ENCODE results near the gene LRRC45.

The LRRC45 gene

DNA sequence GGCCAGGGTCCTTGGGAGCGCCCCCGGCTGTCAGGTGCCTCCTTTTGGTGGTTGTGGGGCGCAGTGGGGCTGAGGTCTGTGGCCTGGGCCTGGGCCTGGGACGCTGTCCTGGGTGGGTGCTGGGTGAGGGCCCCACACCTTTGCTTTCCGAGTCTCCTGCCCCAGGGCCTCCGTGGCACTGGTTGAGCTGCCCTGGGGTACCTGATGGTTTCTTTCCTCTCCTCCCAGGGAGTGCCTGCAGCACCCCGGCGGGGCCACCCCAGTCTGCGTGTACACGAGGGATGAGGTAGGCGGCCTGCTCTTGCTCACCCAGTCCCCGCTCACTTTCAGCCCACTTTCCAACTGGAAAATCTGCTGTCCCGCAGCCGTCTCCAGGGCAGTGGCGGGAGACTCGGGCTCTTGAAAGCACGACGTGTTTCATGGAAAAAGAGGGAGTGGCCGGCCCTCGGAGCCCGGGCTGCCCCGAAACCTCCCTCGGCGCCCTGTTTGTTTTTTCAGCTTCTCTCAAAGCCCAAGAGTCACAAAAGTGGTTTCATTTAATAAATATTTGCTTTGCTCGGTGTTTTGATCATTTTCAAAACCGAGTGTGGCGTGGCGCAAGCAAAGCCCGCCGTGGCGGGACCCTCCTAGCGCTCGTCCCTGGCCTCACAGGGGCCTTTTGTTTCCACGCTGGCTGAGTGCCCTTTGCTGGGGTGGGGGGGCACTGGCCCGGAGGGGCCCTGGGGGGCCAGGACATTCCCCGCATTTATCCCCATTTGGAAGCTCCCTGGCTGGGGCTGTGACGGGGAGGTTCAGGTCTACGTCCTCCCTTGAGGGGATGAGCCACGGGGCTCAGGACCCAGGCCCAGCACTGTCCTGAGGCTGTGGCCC is 28.3 kb upstream of the LRRC45 start:
- DNase-seq = no peak

DNA sequence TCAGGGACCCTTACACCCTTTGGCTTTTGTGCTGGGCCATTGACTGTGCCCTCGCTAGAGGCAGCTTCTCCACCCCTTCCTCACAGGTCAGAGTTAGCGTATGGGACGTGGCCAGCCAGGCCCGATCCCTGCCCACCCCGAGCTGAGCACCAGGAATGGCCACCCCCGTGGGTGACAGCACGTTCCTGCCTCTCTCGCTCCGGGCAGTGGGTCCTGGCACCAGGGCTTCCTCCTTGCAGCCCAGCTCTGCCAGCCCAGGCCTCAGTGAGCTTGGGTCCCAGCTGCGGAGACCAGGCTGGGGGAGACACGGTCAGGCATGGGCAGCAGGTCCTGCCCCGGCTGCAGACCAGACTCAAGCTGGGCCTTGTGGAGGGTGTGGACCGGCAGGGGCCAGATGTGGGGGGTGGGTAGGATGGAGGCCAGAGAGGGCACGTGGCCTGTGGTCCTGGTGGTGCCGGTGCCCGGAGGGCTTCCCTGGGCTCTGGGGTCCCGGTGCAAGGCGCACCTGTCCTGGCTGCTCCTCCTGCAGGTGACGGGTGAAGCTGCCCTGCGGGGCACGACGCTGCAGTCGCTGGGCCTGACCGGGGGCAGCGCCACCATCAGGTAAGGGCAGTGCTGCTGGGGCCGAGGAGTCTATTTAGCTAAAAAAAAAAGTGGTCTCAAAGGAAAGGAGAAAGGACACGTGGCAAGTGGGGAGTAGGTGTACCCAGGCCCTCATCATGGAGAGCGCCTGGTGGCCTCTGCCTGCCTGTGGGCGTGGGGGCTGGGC is 27.5 kb upstream of the LRRC45 start:
- no peak for DNase-seq

DNA sequence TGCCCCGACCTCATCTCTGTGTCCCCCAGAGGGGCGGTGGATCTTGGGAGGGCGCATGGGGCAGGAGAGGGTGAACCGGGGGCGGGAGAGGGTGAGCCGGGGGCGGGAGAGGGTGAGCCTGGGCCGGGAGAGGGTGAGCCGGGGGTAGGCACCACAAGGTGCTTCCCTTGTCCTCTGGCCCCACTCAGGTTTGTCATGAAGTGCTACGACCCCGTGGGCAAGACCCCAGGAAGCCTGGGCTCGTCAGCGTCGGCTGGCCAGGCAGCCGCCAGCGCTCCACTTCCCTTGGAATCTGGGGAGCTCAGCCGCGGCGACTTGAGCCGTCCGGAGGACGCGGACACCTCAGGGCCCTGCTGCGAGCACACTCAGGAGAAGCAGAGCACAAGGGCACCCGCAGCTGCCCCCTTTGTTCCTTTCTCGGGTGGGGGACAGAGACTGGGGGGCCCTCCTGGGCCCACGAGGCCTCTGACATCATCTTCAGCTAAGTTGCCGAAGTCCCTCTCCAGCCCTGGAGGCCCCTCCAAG is 26.8 kb upstream of the LRRC45 start:
- no peak for DNase-seq

DNA sequence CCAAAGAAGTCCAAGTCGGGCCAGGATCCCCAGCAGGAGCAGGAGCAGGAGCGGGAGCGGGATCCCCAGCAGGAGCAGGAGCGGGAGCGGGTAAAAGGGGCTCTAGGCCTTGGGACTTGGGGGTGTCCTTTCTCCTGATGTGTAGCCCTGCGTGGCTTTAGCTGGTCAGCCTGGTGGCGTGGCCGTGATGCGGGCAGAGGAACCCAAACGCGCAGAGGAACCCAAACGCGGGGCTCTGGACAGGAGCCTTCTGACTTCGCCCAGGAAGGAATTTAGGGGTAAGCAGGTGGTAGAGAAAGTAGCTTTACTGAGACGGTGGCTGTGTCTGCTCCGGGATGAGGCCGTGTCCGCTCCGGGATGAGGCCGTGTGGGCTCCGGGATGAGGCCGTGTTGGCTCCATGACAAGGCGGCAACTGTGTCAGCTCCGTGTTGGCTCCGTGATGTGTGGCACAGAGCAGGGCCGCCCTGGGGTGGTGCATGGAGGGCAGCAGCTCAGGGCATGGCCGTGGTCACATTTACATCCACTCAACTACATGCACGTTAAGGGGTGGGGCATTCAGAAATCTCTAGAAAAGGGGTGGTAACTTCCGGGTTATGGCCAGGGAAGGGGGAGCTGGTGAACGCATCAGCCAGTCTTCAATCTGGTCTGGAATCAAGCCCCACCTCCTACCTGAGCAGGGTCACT is 26.2 kb upstream of the LRRC45 start:
- DNase-seq = no peak

DNA sequence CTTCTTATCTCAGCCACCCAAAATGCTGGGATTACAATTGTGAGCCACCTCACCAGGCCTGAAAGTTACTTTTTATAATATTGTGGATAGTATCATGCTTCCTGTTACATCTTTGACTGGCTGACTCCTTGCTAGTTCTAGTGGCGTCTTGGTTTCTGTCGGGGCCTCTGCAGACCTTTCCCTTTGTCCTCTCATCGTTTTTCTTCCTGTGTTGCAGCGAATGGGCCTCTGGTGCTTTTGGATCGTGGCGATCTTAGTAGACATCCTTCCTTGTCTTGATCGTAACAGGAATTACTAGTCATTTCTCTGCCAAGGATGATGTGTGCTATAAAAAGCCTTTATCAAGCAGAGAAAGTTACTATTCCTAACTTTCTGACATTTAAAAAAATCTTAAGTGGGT is 24.9 kb upstream of the LRRC45 start:
- DNase-seq = no peak

DNA sequence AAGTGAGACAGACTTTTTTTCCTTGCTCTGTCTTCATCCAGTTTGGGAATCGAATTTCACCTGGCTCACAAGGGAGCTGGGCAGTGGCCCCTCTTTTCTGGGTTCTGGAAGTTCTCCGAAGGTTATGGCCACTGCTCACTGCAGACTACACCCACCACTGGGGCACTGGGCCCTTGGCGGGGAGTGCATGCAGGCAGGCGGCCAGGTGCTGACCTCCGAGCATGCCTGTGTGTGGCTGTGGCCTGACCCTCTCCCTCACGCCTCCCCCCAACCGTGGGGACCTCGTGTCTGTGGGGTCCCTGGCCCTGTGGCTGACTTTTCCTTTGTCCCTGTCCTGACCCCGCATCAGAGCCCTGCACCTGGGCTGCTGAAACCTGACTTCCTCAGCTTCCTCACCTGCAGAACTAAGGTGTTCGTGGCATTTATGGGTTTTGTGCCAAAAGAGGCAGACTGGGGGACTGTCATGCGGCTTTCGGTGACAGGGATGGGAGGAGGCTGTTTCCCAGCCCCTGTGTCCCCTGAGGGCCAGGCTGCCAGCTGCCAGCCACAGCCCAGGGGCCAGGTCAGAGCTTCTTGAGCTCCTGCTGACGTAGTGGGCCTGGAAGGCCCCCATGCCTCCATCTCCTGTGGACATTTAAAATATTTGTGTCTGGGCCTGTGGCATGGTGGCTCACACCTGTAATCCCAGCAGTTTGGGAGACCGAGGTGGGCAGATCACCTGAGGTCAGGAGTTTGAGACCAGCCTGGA is 24.2 kb upstream of the LRRC45 start:
- no peak for DNase-seq

DNA sequence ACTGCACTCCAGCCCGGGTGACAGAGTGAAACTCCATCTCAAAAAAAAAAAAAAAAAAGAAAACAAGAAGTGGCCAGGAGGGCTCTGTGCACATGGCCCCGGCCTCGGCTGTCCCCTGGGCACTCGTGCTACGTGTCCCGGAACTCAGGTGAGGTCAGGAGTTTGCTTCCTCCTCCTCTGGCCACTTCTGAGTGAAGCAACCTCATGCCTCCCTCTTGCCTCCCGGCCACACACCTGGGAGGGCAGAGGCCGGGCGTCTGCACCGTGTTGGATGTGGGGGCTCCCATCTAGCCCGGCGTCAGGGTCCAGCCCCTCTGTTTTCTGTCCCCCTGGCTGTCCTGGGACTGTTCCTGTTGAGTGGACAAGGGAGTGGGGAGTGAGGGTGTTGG is 23.5 kb upstream of the LRRC45 start:
- no peak for DNase-seq

DNA sequence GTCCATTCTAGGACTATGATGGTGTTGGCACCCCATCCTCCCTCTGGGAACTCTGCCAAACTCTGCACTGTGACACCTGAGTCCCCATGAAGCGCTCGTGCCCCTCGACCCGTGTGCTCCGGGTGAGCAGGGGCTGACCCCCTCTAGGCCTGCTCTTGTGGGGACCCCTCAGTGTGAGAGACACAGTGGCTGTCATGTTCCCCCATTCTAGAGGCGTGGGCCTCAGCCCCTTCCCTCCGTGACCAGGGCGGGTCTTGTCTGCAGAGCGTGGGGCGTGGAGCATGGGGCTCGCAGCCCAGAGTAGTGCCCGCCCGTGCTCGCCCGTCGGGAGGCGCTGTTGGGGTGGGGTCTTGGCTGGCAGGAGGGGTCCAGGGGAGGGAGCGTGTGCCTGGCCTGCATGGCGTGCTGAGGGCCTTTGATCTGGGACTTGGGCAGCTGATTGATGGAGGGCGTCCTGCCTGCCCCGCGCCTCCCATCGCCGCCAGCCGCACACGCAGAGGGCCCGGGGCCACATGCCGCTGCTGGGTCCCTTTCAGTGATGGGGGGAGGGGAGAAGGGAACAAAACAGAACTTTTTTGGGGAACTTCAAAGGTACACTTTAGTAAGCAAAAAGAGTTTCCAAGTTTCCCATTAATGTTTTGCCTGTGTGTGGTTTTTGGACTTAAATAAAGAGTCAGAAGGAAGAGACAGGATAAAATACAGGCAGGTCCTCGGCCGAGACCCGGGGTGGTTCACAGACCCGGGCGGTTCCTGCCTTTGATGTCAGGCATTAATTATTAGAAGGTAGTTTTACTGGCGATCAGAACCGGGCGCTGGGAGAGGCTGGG is 22.9 kb upstream of the LRRC45 start:
- no peak for DNase-seq

DNA sequence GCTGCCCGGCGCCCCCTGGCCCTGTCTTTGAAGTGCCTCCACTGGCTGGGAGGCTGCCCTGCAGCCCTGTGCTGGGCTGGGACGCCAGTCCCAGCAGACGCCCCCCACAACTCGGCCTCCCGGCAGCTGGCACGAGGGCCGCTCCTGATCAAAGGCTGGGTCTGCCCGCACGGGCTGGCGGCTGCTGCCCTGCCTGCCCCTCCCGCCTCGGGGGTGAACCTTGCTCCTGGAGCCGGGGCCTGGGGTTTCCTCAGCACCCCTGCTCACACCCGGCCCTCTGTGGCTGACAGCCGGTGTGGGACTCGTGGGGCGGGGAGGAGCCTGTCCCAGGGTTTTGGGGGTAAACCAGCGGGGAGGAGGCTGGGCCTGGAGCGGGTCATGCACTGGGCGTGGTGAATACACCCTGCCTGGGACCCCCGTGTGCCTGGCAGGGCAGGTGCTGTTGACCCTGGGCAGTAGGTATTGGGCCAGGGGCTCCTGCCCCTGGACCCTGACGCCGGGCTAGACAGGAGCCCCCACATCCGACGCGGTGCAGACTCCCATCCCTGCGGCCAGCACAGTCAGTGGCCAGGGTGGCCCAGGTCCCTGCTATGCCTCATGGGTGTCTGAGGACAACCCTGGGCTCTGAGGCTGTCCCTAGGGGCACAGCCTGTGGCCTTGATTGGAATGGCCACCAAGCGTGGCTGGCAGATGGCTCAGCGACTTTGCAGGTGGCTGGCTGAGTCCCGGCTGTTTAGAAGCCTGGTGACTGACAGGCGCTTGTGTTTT is 22.1 kb upstream of the LRRC45 start:
- DNase-seq = peak; percentile 56

DNA sequence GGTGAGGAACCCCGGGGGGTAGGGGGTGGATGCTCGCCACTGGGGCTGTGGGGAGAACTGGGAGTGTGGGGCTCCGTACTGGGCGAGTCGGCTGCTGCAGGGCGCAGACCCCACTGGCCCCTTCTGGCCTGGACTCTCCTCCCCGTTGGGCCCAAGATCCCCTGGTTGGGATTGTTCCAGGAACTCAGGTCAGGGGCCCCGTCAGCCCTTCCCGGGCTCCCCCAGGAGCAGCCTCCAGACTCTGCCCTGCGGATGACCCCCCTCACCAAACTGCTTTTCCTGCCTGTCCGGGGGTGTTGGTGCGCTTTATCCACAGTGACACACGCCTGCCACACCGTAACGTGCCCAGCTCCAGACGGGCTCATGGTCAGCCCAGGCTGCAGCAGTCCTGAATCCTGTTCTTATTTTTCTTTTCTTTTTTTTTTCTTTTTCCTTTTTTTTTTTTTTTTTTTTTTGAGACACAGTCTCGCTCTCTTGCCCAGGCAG is 21.5 kb upstream of the LRRC45 start:
- no peak for DNase-seq

DNA sequence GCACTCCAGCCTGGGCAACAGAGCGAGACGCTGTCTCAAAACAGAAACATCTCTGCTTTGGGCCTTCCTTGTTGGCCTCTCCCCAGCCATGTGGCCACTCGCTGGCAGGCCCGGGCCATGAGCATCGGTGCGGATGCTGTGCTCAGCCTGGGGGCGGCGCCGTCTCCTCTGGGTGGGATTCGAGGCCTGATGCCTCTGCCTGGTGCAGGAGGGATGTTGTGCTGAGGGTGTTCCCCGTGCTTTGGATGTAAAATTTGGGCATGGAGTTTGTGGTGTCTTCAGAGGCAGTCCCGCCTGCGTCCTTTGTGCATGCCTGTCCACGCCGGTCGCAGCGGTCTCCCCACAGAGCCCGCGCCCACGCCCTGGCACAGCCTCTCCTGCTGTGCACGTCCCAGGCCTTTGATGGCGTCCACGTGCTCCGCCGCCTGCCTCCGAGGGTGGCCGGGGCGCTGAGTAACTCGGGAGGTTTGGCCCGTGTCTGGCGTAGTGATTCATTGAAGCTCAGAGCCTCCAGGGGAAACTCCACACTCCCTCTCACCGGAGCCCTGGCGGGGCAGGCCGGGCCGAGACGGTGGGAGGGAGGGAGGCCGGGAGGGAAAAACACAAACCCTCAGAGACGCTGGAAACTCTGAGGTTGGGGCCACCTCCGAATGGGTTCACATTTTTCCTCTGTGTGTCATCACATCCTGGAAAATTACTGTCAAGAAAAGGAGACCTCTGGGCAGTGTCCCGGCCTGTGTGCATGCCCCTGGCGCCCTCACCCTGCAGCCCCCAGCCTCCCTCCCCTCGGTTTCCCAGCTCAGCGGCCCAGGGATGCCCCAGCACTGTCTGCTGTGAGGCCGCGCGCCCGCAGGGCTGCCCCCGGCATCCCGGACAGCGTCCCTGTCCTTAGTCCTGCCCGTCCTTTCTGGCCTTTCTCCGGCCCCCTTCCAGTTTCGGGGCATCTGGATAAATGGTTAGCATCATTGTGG is 19.4 kb upstream of the LRRC45 start:
- no peak for DNase-seq

DNA sequence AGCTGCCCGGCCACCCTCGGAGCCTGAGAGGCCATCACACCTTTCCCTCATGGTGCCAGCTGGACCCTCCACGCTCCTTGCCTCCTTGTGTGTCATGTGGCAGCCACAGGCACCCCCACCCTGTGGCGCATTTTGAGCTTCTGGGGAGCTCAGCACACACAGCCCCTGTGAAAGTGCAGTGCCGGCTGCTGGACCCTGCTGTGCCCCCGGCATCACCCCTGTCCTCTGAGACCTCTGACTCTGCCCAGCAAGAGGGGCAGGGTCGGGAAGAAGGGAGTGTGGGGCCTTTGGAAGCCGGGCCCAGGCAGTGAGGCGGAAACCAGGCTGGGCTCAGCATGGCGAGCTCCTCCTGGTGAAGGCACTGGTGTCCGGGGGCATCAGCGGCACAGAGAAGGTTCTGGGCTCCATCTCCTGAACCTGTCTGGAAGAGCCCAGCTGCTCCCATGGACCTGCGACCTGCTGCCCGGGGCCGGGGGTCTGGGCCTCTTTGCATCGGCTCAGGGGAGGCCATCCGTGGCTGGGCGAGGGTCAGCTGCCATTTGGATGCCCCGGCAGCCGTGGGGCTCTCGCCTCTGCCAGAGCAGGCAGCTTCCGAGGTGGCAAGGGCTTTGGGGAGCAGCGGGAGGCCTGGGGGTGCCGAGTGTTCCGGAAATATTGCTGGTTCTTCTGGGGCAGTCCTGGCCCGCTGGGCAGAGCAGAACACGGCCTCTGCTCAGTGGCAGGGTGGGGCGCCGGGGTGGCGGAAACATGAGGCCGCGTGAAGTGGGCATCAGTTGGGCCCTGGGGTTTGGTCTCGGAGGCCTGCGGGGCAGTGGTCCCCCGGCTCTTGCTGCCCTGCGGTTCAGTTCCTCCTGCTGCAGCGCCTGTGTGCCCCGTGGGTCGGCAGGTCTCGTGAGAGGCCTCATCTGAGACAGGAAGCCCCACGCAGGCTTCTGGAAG is 18.3 kb upstream of the LRRC45 start:
- DNase-seq = no peak

DNA sequence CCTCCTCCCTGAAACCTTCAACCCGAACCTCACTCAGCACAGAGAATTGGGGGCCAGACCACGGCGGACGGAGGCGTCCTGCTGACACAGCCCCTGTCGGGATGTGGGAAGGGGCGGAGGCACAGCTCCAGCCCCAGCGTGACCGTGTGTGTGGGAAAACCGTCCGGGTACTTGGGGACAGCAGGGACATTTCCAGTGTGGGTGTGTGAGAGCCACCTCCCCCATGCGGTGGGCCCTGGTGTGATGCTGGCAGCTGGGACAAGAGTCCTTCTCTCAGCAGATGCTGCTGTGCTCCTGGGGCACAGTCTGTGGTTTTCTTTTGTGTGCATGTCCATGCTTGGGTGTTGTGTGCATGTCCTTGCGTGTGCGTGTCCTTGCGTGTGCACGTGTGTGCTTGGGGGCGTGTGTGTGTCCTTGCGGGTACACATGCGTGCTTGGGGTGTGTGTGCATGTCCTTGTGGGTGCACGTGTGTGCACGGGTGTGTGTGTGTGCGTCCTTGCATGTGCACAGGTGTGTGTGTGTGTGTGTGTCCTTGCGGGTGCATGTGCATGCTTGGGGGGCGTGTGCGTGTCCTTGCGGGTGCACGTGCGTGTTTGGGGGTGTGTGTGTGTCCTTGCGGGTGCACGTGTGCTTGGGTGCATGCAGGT is 17.3 kb upstream of the LRRC45 start:
- DNase-seq = no peak

DNA sequence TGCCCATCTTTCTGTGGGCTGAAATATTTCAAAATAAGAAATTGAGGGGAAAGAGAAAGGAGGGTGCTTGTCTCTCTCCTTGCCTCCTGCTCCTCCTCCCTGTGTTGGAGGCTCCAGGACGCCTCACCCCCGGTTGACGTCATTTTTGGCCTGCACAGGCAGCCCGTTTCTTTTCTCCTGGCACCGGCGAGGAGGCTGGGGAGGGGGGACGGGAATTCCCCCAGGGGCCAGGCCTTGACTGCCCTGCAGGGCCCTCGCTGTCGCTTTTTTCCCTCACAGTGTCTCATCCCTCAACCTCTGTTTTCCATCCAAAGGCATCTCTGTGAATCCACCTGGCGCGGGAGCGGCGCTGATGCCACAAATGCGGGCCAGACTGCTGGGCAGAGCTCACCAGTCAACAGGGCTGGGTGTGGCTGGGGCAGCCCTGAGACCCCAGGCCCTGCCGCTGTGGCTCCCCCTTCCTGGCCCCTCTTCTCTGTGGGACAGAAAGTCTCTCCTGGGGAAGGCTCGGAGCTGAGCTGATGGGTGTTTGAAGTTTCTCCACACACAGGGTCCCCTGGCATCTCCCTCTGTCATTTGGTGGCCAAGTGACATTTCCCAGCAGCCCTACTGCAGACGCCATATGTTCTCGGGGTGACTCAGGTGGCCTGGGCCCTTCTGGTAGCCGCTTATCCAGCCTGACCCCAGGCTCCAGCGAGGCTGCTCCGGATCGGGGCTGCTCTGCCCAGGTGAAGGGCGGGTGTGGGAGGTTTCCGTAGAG is 16.5 kb upstream of the LRRC45 start:
- DNase-seq = no peak

DNA sequence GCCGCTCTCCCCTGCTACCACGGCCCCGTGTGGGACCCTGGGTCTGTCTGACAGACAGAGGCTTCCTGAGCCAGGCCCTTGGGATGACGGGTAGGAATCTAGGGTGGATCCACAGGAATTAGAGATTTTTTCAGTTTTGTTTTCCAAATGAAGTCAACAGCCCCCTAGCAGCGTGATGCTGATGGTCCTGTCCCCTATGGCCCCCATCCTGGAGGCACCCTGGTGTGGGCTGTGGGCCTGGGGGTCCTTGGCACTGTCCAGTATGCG is 15.9 kb upstream of the LRRC45 start:
- no peak for DNase-seq

DNA sequence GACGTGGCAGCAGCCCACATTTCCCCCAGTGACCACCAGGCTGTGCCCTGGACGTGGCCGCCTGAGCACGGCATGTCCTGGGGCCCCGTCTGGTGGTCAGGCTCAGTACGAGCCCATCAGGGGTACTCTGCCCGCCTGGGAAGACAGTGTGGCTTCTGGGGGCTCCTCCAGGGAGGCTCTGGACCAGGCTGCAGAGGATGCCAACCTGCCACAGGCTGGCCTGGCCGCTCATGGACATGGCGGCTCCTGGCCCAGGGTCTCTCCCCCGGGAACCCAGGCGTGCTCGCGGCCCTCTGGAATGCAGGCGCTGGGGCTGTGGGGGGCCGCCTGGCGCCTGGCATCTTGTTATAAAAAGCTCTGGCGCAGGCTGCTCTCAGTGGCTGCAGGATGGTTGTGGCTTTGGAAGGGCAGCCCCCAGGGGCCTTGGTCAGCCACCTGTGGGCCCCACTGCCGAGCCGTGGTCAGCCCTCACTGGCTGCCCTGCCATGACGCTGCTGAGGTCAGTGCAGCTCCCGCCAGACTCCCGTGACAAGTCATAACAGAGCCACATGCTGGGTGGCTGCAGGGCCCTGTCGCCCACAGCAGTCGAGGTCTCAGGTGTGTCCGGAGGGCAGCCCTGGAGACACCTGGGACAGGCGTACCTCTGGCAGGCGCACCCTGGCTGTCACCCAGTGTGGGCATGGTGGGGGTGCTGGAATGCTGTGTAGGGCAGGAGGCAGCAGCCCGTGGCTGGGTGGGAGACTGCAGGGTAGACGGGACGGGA is 15.4 kb upstream of the LRRC45 start:
- no peak for DNase-seq
